ENCODE measurements around the gene ROBO1.

The ROBO1 gene

DNA sequence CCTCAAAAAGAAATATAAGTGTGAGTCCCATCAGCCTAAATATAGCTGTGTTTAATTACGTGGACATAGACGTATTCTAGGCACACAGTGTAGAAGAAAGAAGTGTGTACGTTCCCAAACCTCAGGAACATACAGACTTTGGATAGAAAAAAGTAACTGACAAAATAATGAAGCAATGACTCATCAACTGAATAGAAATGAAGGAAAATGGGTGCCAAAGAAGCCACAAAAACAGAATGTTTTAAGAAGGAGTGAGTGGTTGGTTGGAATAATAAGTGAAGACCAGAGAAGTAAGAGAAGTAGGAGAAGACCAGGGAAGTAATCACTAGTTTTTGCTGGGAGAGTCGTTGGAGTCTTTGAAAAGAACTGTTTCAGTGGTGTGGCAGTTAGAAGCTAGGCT, 518.1 kb downstream of the ROBO1 start:
- H3K9me3 ChIP-seq (ENCODE audit: control insufficient read depth, insufficient read depth, low read length): no peaks in the 10 kb centered on the region
- H3K9ac ChIP-seq (ENCODE audit: low read depth, low read length): no peak overlapping the region
- H3K4me1 ChIP-seq (ENCODE audit: control insufficient read depth, insufficient read depth, low read length): peaks cover 31% of the 10 kb centered on the region
- no peaks in the 10 kb centered on the region for H3K36me3 ChIP-seq (ENCODE audit: control insufficient read depth, insufficient read depth, low read length)
- H3K4me3 ChIP-seq (ENCODE audit: low read depth, low read length): no peak overlapping the region
- no peak overlapping the region for H3K27ac ChIP-seq (ENCODE audit: low read depth, low read length)
- no peaks in the 10 kb centered on the region for H3K27me3 ChIP-seq (ENCODE audit: control insufficient read depth, insufficient read depth, low read length)

GRCh38 chr3:79247725-79248043, 520.1 kb downstream of the ROBO1 start:
- Histone ChIP-seq H3K36me3 (ENCODE audit: control insufficient read depth, insufficient read depth, low read length) (no peaks in the 10 kb centered on the region), H3K27me3 (ENCODE audit: control insufficient read depth, insufficient read depth, low read length) (no peaks in the 10 kb centered on the region), H3K4me3 (ENCODE audit: low read depth, low read length) (no peak overlapping the region), H3K9ac (ENCODE audit: low read depth, low read length) (0 out of 2 replicates have a peak overlapping the region, but pooled peaks have one; percentile 23), H3K27ac (ENCODE audit: low read depth, low read length) (no peak overlapping the region), H3K4me1 (ENCODE audit: control insufficient read depth, insufficient read depth, low read length) (peaks cover 33% of the 10 kb centered on the region), H3K9me3 (ENCODE audit: control insufficient read depth, insufficient read depth, low read length) (no peaks in the 10 kb centered on the region)

GRCh38 chr3:79246875-79247724, 520.7 kb downstream of the ROBO1 start:
- H3K36me3 ChIP-seq (ENCODE audit: control insufficient read depth, insufficient read depth, low read length): no peaks in the 10 kb centered on the region
- H3K9me3 ChIP-seq (ENCODE audit: control insufficient read depth, insufficient read depth, low read length): no peaks in the 10 kb centered on the region
- no peak overlapping the region for H3K27ac ChIP-seq (ENCODE audit: low read depth, low read length)
- H3K4me3 ChIP-seq (ENCODE audit: low read depth, low read length): no peak overlapping the region
- H3K4me1 ChIP-seq (ENCODE audit: control insufficient read depth, insufficient read depth, low read length): peaks cover 33% of the 10 kb centered on the region
- H3K27me3 ChIP-seq (ENCODE audit: control insufficient read depth, insufficient read depth, low read length): no peaks in the 10 kb centered on the region
- 0 out of 2 replicates have a peak overlapping the region, but pooled peaks have one; percentile 23 for H3K9ac ChIP-seq (ENCODE audit: low read depth, low read length)

DNA sequence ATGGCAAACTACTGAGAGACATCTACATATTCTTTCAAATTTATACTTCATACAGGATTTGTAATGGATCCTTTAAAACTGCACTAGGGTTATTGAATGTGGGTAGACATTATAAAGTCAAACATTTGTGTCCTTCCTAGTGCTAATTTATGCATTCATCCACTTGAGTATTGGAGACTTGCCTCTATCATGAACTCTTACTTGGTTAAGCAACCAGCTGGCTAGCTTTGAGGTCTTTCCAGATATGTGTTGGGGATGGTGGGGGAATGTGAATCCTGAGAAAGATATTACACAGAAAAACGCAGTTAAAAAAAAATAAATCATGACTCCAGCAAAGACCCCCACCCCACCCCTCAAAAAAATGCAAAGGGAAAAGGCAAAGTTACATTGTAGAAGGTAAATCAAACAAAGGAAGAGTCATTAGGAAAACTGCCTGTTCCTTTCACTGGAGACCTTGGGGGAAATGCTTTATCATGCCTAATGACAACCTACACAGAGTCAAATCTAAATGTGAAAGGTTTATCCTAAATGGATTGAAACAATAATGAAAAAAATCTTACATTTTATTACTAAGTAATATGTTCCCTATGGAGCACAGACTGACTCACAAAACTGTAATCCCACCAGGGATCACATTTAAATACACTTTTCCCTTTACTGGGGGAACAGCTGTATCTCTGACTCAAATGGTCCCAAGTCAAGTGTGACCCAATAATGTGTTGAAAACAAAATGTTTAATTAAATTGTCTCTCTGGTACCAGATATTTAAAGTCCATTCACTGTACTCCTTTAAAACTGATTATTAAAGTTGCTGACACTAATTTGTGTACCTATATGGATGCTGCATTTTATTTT, 522.3 kb downstream of the ROBO1 start:
- Histone ChIP-seq H3K27ac (ENCODE audit: low read depth, low read length) (peak overlapping the region; percentile 77), H3K27me3 (ENCODE audit: control insufficient read depth, insufficient read depth, low read length) (no peaks in the 10 kb centered on the region), H3K4me3 (ENCODE audit: low read depth, low read length) (peak overlapping the region; percentile 37), H3K9ac (ENCODE audit: low read depth, low read length) (peak overlapping the region; percentile 53; the same call in 1 of the 2 replicates), H3K4me1 (ENCODE audit: control insufficient read depth, insufficient read depth, low read length) (peaks cover 33% of the 10 kb centered on the region), H3K36me3 (ENCODE audit: control insufficient read depth, insufficient read depth, low read length) (no peaks in the 10 kb centered on the region), H3K9me3 (ENCODE audit: control insufficient read depth, insufficient read depth, low read length) (peaks cover 4% of the 10 kb centered on the region; the same call in 1 of the 2 replicates)

- H3K27me3 ChIP-seq (ENCODE audit: control insufficient read depth, insufficient read depth, low read length): no peaks in the 10 kb centered on the region
- peaks cover 7% of the 10 kb centered on the region; the same call in 1 of the 2 replicates for H3K4me1 ChIP-seq (ENCODE audit: control insufficient read depth, insufficient read depth, low read length)
- H3K27ac ChIP-seq (ENCODE audit: low read depth, low read length): no peak overlapping the region
- no peaks in the 10 kb centered on the region for H3K9me3 ChIP-seq (ENCODE audit: control insufficient read depth, insufficient read depth, low read length)
- no peak overlapping the region for H3K9ac ChIP-seq (ENCODE audit: low read depth, low read length)
- no peak overlapping the region for H3K4me3 ChIP-seq (ENCODE audit: low read depth, low read length)
- H3K36me3 ChIP-seq (ENCODE audit: control insufficient read depth, insufficient read depth, low read length): no peaks in the 10 kb centered on the region
Observed at GRCh38 chr3:79236496-79236895, 531.3 kb downstream of the ROBO1 start.

GRCh38 chr3:79233431-79234060, 534.3 kb downstream of the ROBO1 start:
- Histone ChIP-seq H3K27me3 (ENCODE audit: control insufficient read depth, insufficient read depth, low read length) (no peaks in the 10 kb centered on the region), H3K27ac (ENCODE audit: low read depth, low read length) (no peak overlapping the region), H3K9ac (ENCODE audit: low read depth, low read length) (no peak overlapping the region), H3K4me1 (ENCODE audit: control insufficient read depth, insufficient read depth, low read length) (peaks cover 7% of the 10 kb centered on the region; the same call in 1 of the 2 replicates), H3K9me3 (ENCODE audit: control insufficient read depth, insufficient read depth, low read length) (no peaks in the 10 kb centered on the region), H3K36me3 (ENCODE audit: control insufficient read depth, insufficient read depth, low read length) (no peaks in the 10 kb centered on the region), H3K4me3 (ENCODE audit: low read depth, low read length) (no peak overlapping the region)

GRCh38 chr3:79230266-79230665, 537.5 kb downstream of the ROBO1 start:
- H3K27ac ChIP-seq (ENCODE audit: low read depth, low read length): no peak overlapping the region
- no peaks in the 10 kb centered on the region for H3K36me3 ChIP-seq (ENCODE audit: control insufficient read depth, insufficient read depth, low read length)
- H3K9ac ChIP-seq (ENCODE audit: low read depth, low read length): no peak overlapping the region
- no peak overlapping the region for H3K4me3 ChIP-seq (ENCODE audit: low read depth, low read length)
- no peaks in the 10 kb centered on the region for H3K9me3 ChIP-seq (ENCODE audit: control insufficient read depth, insufficient read depth, low read length)
- H3K27me3 ChIP-seq (ENCODE audit: control insufficient read depth, insufficient read depth, low read length): no peaks in the 10 kb centered on the region
- H3K4me1 ChIP-seq (ENCODE audit: control insufficient read depth, insufficient read depth, low read length): peaks cover 7% of the 10 kb centered on the region; the same call in 1 of the 2 replicates

DNA sequence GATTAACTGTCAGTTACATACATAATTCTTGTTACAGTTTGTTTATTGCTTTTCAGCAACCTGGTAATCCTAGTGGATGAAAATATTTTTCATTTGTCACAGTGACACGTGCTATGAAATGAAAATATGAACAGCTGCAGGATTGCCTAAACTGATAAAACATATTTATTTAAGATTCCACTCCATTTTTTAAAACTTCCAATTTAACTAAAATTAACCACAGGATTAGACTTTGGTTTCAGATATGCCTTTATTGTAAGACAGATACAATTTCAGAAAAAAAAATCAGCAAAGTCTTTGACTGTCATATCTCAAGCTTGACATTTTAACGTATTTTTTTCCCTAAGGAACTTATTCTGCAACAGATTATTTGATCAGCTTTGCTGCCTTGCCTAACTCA, 550.7 kb downstream of the ROBO1 start:
- Histone ChIP-seq H3K27me3 (ENCODE audit: control insufficient read depth, insufficient read depth, low read length) (no peaks in the 10 kb centered on the region), H3K4me3 (ENCODE audit: low read depth, low read length) (no peak overlapping the region), H3K27ac (ENCODE audit: low read depth, low read length) (no peak overlapping the region), H3K9ac (ENCODE audit: low read depth, low read length) (no peak overlapping the region), H3K36me3 (ENCODE audit: control insufficient read depth, insufficient read depth, low read length) (no peaks in the 10 kb centered on the region), H3K4me1 (ENCODE audit: control insufficient read depth, insufficient read depth, low read length) (peaks cover 8% of the 10 kb centered on the region; the same call in 1 of the 2 replicates), H3K9me3 (ENCODE audit: control insufficient read depth, insufficient read depth, low read length) (no peaks in the 10 kb centered on the region)

DNA sequence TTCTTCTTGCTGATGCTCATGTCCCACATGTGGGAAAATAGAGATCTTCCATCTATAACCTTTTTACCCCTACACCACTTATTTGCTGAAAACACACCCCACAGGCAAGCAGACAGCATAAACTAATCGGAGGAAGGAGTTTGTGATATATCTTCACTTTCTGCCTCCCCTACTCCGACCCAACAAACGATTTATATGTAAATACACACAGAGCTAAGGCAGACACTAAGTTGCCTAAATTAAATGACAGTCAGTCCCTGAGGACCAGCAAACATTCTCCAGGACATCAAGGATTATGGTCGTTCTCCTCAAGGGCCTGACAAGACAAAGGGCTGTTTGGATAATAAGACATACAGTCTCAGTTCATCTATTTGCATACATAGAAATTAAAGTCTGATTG, 552.5 kb downstream of the ROBO1 start:
- no peak overlapping the region for H3K4me3 ChIP-seq (ENCODE audit: low read depth, low read length)

DNA sequence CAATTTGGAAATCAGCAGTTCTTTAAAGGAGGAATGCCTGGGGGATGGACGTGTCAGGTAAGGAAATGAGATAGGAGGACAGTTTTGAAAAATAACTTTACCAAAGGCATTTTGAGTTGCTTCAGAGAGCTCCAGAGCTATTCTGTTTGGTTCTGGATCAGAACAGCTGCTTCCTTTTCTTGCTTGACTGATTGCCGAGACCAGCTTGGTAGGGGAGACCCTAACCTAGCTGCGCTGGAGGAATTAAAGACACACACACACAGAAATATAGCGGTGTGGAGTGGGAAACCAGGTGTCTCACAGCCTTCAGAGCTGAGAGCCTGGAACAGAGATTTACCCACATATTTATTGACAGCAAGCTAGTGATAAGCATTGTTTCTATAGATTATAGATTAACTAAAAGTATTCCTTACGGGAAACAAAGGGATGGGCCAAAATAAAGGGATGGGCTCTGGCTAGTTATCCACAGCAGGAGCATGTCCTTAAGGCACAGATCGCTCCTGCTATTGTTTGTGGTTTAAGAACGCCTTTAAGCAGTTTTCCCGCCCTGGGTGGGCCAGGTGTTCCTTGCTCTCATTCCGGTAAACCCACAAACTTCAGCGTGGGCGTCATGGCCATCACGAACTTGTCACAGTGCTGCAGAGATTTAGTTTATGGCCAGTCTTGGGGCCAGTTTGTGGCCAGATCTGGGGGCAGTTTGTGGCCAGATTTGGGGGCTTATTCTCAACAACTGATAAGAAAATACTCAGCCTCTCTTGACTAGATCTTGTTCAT, 556.0 kb downstream of the ROBO1 start:
- H3K27ac ChIP-seq (ENCODE audit: low read depth, low read length): no peak overlapping the region

More for the DNA sequence above, 552.5 kb downstream of the ROBO1 start:
- no peaks in the 10 kb centered on the region for H3K9me3 ChIP-seq (ENCODE audit: control insufficient read depth, insufficient read depth, low read length)
- H3K4me1 ChIP-seq (ENCODE audit: control insufficient read depth, insufficient read depth, low read length): peaks cover 8% of the 10 kb centered on the region; the same call in 1 of the 2 replicates
- no peaks in the 10 kb centered on the region for H3K36me3 ChIP-seq (ENCODE audit: control insufficient read depth, insufficient read depth, low read length)
- no peaks in the 10 kb centered on the region for H3K27me3 ChIP-seq (ENCODE audit: control insufficient read depth, insufficient read depth, low read length)
- H3K9ac ChIP-seq (ENCODE audit: low read depth, low read length): no peak overlapping the region
- no peak overlapping the region for H3K27ac ChIP-seq (ENCODE audit: low read depth, low read length)

More for the DNA sequence above, 556.0 kb downstream of the ROBO1 start:
- Histone ChIP-seq H3K9ac (ENCODE audit: low read depth, low read length) (no peak overlapping the region), H3K27me3 (ENCODE audit: control insufficient read depth, insufficient read depth, low read length) (no peaks in the 10 kb centered on the region), H3K4me3 (ENCODE audit: low read depth, low read length) (no peak overlapping the region), H3K9me3 (ENCODE audit: control insufficient read depth, insufficient read depth, low read length) (no peaks in the 10 kb centered on the region), H3K4me1 (ENCODE audit: control insufficient read depth, insufficient read depth, low read length) (peaks cover 8% of the 10 kb centered on the region; the same call in 1 of the 2 replicates), H3K36me3 (ENCODE audit: control insufficient read depth, insufficient read depth, low read length) (no peaks in the 10 kb centered on the region)
